OCI-LY7 (cell line): ENCODE data around the gene SLC17A7. TPM values are rescaled to one million over a fixed set of nuclear protein-coding genes. Genes with fewer than 3 reads are reported as not detected.

ENCODE experiments used
- BruUV-seq: library from RNA; stranded (reverse); fragments of 400-500 nt; replicated peaks from 2 replicates; lab custom pipeline; 2021; lab: Mats Ljungman, UMichigan
- CTCF ChIA-PET: fragments of 300-600 bp; sonication (Branson Sonifier 250); formaldehyde crosslinking; loops from one replicate; lab custom pipeline; 2022; ENCODE audit warnings: antibody characterized with exemption; ENCODE audit not compliant: unreplicated experiment; lab: Charles Lee
- POLR2A ChIA-PET: fragments of 300-600 bp; sonication (Branson Sonifier 250); formaldehyde crosslinking; loops from one replicate; lab custom pipeline; 2022; ENCODE audit warnings: antibody characterized with exemption; lab: Charles Lee
- DNase-seq: peaks from one replicate; pipeline ENCODE4 v3.0.0-alpha.2; 2015; ENCODE audit warnings: low spot score
- H2AFZ ChIP-seq: fragments of 200-600 bp; sonication (generic), shearing (Covaris generic); 2 replicates; pipeline ENCODE4 v1.6.1; 2014; ENCODE audit warnings: mild to moderate bottlenecking, antibody characterized with exemption, low read length, moderate library complexity
- H3K27ac ChIP-seq: fragments of 200-600 bp; sonication (generic); 2 replicates; pipeline ENCODE4 v1.5.1; 2014; ENCODE audit warnings: mixed run types, low read depth, mild to moderate bottlenecking, moderate library complexity, low read length, inconsistent platforms; ENCODE audit not compliant: poor library complexity, severe bottlenecking
- H3K36me3 ChIP-seq: fragments of 200-600 bp; sonication (generic); 2 replicates; pipeline ENCODE4 v1.6.1; 2014; ENCODE audit warnings: mild to moderate bottlenecking, antibody characterized with exemption, low read length, moderate library complexity, mixed read lengths; ENCODE audit not compliant: insufficient read depth
- H3K4me1 ChIP-seq: fragments of 200-600 bp; sonication (generic); 2 replicates; pipeline ENCODE4 v1.5.1; 2014; ENCODE audit warnings: mild to moderate bottlenecking, low read length; ENCODE audit not compliant: insufficient read depth, poor library complexity, severe bottlenecking
- H3K4me2 ChIP-seq: fragments of 200-600 bp; sonication (generic); 2 replicates; pipeline ENCODE4 v1.6.1; 2014; ENCODE audit warnings: mild to moderate bottlenecking, low read length
- H3K4me3 ChIP-seq: fragments of 200-600 bp; sonication (generic); 2 replicates; pipeline ENCODE4 v1.5.1; 2014; ENCODE audit warnings: mild to moderate bottlenecking, low read depth, low read length; ENCODE audit not compliant: poor library complexity, severe bottlenecking
- H3K79me2 ChIP-seq: fragments of 200-600 bp; sonication (generic); 2 replicates; pipeline ENCODE4 v1.6.1; 2016; ENCODE audit warnings: low read depth, mild to moderate bottlenecking, low read length, moderate library complexity, mixed read lengths; ENCODE audit not compliant: insufficient read depth
- H3K9me2 ChIP-seq: fragments of 200-600 bp; sonication (generic); 2 replicates; pipeline ENCODE4 v1.6.1; 2016; ENCODE audit warnings: mild to moderate bottlenecking, low read length, mixed read lengths; ENCODE audit not compliant: insufficient read depth
- H3K9me3 ChIP-seq: fragments of 200-600 bp; sonication (generic); 2 replicates; pipeline ENCODE4 v1.6.1; 2014; ENCODE audit warnings: mild to moderate bottlenecking, mixed run types, low read length, mixed read lengths
- H4K20me1 ChIP-seq: fragments of 200-600 bp; sonication (generic); 2 replicates; pipeline ENCODE4 v1.6.1; 2014; ENCODE audit warnings: mild to moderate bottlenecking, antibody characterized with exemption, low read length, moderate library complexity, mixed read lengths; ENCODE audit not compliant: insufficient read depth
- EZH2phosphoT487 ChIP-seq: fragments of 200-600 bp; sonication (generic); IDR thresholded peaks from 2 replicates; pipeline ENCODE4 v1.6.1; 2018; ENCODE audit warnings: low read depth, borderline replicate concordance, mild to moderate bottlenecking, mixed run types, antibody characterized with exemption, low read length, moderate library complexity, mixed read lengths
- intact Hi-C: fragments of 100-400 bp; cut with micrococcal nuclease; formaldehyde crosslinking; loops from one replicate; pipeline ENCODE4 v1.10.0; 2022; ENCODE audit not compliant: unreplicated experiment
- total RNA-seq, 2 experiments: library from RNA; depleted of rRNA in 1 of 2; stranded (reverse); fragments of >200 nt in 1 of 2; shearing (Covaris generic) in 1 of 2; gene quantifications; 2 replicates each; pipeline ENCODE4 v1.2.3, GENCODE V29; 2014 to 2022
- TF ChIP-seq, protein P1 (sequence below): fragments of 200-600 bp; sonication (generic); conservative IDR thresholded peaks from 2 replicates; pipeline ENCODE4 v1.5.1; 2014; ENCODE audit warnings: mild to moderate bottlenecking, antibody characterized with exemption, low read length, moderate library complexity, mixed read lengths

Gene SLC17A7
- total RNA-seq, 2 experiments from 2014 or later = 1.3 TPM

DNA sequence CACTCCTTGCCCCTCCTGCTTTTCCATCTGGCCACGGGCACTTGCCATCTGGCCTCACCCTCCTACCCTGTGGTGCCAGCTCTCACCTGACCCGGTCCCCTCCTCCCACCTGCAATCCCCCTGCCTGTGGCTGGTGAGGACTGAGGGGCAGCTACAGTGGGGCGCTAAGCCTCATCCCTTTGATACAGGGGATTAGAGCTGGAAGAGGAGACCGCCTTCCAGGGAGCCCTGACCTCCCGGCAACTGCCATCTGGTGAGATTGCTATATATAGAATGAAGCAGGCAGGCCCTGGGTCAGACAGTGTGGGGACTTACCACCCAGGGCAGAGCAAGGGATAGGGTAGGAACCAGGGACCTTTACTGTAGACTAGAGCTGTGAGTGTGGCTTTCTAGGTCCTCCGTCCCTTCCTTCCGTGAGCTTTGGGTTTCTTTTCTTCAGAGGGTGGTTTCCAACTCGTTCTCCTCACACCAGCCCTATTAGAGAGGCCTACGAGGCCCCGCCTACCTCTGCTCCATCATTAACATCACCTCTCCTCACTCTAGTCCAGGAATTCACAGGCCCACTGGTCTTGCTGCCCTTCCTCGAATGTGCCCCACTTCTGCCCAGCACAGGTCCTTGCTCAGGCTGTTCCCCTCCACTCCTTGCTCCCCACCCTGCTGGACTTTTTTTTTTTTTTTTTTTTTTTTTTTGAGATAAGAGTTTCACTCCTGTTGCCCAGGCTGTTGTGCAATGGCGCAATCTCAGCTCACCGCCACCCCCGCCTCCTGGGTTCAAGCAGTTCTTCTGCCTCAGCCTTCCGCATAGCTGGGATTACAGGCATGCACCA is 45.5 kb downstream of the SLC17A7 start:
- Histone ChIP-seq H4K20me1 (no peaks in the 10 kb centered on the region), H3K79me2 (no peaks in the 10 kb centered on the region), H3K36me3 (no peaks in the 10 kb centered on the region), H3K27ac (no peak overlapping the region), H3K4me3 (no peak overlapping the region), H3K9me3 (no peaks in the 10 kb centered on the region), H3K9me2 (no peaks in the 10 kb centered on the region), H3K4me1 (peaks cover 66% of the 10 kb centered on the region), H2AFZ (no peak overlapping the region), H3K4me2 (no peak overlapping the region)
- CTCF ChIA-PET = no interaction called here
- no peak for TF ChIP-seq EZH2phosphoT487
- TF ChIP-seq, protein P1, sequence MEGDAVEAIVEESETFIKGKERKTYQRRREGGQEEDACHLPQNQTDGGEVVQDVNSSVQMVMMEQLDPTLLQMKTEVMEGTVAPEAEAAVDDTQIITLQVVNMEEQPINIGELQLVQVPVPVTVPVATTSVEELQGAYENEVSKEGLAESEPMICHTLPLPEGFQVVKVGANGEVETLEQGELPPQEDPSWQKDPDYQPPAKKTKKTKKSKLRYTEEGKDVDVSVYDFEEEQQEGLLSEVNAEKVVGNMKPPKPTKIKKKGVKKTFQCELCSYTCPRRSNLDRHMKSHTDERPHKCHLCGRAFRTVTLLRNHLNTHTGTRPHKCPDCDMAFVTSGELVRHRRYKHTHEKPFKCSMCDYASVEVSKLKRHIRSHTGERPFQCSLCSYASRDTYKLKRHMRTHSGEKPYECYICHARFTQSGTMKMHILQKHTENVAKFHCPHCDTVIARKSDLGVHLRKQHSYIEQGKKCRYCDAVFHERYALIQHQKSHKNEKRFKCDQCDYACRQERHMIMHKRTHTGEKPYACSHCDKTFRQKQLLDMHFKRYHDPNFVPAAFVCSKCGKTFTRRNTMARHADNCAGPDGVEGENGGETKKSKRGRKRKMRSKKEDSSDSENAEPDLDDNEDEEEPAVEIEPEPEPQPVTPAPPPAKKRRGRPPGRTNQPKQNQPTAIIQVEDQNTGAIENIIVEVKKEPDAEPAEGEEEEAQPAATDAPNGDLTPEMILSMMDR = no peak
- no peak for DNase-seq
- intact Hi-C loops = no loop called here
- POLR2A ChIA-PET = no interaction called here
- BruUV-seq = no TSS peak

DNA sequence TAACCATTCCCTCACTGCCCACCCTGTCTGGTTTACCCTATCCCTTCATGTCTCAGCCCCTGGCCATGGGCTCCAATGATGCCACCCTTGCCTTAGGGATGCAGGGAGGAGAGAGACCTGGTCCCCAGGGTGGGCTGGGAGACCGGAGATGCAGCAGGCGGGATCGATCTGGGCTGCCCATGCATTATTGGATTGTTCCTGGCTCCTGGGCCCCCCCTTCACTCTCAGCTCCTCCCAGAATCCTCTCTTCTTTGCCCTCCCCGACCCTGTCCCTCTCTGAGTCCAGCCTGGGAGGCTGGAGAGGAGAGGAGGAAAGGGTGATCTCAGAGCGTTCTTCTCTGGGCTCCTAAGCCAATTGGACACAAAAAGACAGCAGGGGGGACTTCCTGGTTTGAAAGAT is 47.4 kb downstream of the SLC17A7 start:
- CTCF ChIA-PET = interaction anchor here (0.6 kb wide), 1 partner anchor 52 kb away, joined by 3 read pairs; no protein-coding TSS in a partner anchor
- Histone ChIP-seq H3K27ac (no peak overlapping the region), H4K20me1 (no peaks in the 10 kb centered on the region), H3K36me3 (no peaks in the 10 kb centered on the region), H2AFZ (no peak overlapping the region), H3K9me2 (no peaks in the 10 kb centered on the region), H3K4me3 (no peak overlapping the region), H3K4me2 (peak overlapping the region; percentile 29), H3K4me1 (peaks cover 70% of the 10 kb centered on the region), H3K9me3 (no peaks in the 10 kb centered on the region), H3K79me2 (no peaks in the 10 kb centered on the region)
- TF ChIP-seq, protein P1 = no peak
- no peak for TF ChIP-seq EZH2phosphoT487
- intact Hi-C loops = no loop called here
- DNase-seq = no peak
- no TSS peak for BruUV-seq
- POLR2A ChIA-PET = no interaction called here
